ENCODE data around the gene ZCCHC2.

GRCh38 chr18:62588217-62588616 is 65.4 kb downstream of the ZCCHC2 start:
- no peak for TF ChIP-seq CTCF (IDR thresholded peaks at IDR 0.05; ENCODE audit: control extremely low read depth in 1 of 3, insufficient read depth in 1 of 3, low read depth in 1 of 3, low read length in 3 of 3)
- no peak for TF ChIP-seq GABPA (IDR thresholded peaks at IDR 0.05; ENCODE audit: borderline replicate concordance, insufficient read depth, low read length)
